Lung (tissue), 12 donors: ENCODE results near the gene VPS13C. TPM values are rescaled to one million over a fixed set of nuclear protein-coding genes. Genes with fewer than 3 reads are reported as not detected.

ENCODE experiments used
- ATAC-seq: fragments of 200-7000 bp; cut with Tn5 transposase; one replicate; pipeline ENCODE4 v1.9.1; 2020; ENCODE audit warnings: moderate number of reproducible peaks; ENCODE audit not compliant: insufficient read depth, low FRiP score
- DNase-seq, 3 donors: peaks; one replicate each; pipeline ENCODE4 v3.0.0-alpha.2; 2013 to 2017
- H3K27ac ChIP-seq, 2 donors: one replicate each; pipeline ENCODE4 v1.5.1; 2013; ENCODE audit warnings: mild to moderate bottlenecking in 2 of 2, moderate library complexity in 2 of 2, control low read depth in 1 of 2, inconsistent platforms in 1 of 2, low read depth in 1 of 2, low read length in 1 of 2
- H3K27me3 ChIP-seq, 3 donors: one replicate each; pipeline ENCODE4 v1.5.1; 2013; ENCODE audit warnings: low read length in 2 of 3; ENCODE audit not compliant: control insufficient read depth in 3 of 3, insufficient read depth in 3 of 3
- H3K36me3 ChIP-seq, 4 donors: one replicate each; pipeline ENCODE4 v1.5.1; 2013; ENCODE audit warnings: low read length in 4 of 4, mild to moderate bottlenecking in 1 of 4, moderate library complexity in 1 of 4; ENCODE audit not compliant: control insufficient read depth in 4 of 4, insufficient read depth in 4 of 4
- H3K4me1 ChIP-seq, 5 donors: one replicate each; pipeline ENCODE4 v1.5.1; 2013; ENCODE audit warnings: low read length in 5 of 5, mild to moderate bottlenecking in 2 of 5, moderate library complexity in 1 of 5; ENCODE audit not compliant: control insufficient read depth in 5 of 5, insufficient read depth in 5 of 5
- H3K4me3 ChIP-seq: one replicate; pipeline ENCODE4 v1.5.1; 2013; ENCODE audit warnings: mild to moderate bottlenecking, control low read depth, moderate library complexity
- H3K9ac ChIP-seq, 2 donors: one replicate each; pipeline ENCODE4 v1.5.1; 2013; ENCODE audit warnings: low read length in 2 of 2, control low read depth in 1 of 2; ENCODE audit not compliant: insufficient read depth in 1 of 2
- H3K9me3 ChIP-seq, 4 donors: one replicate each; pipeline ENCODE4 v1.5.1; 2013; ENCODE audit warnings: low read length in 3 of 4, mild to moderate bottlenecking in 1 of 4, moderate library complexity in 1 of 4; ENCODE audit not compliant: control insufficient read depth in 4 of 4, insufficient read depth in 3 of 4
- WGBS, 2 donors: extraction: QIAGEN DNeasy Blood & Tissue Kit; methylation state at CpG; one replicate each; pipeline ENCODE4 v1.1.7; 2013; 5-methylcytosine and 5-hydroxymethylcytosine counted together
- polyA plus RNA-seq, 2 donors: library from polyadenylated mRNA; stranded (reverse); fragments of 200-250 nt; gene quantifications; one replicate each; pipeline ENCODE4 v1.2.1, GENCODE V29; 2013
- total RNA-seq, 2 donors: library from RNA; depleted of rRNA in 1 of 2; stranded (reverse); fragments of >200 nt in 1 of 2; gene quantifications; one replicate each; pipeline ENCODE4 v1.2.1, GENCODE V29; 2014 to 2021
- TF ChIP-seq, protein P1 (sequence below): IDR thresholded peaks from 2 replicates; pipeline ENCODE4 v1.5.1; 2012; ENCODE audit warnings: mild to moderate bottlenecking; ENCODE audit errors: control extremely low read depth, extremely low read depth
- donor health status: control.
- donor health status: control.
- donor health status: Bipolar disorder and iron deficiency.
- donor health status: healthy.
- donor health status: DM: yes; HTN: yes; CAD: no.

VPS13C gene
- total and polyA plus RNA-seq, 4 donors = 16.8 to 196 (median 53.3) TPM

DNA sequence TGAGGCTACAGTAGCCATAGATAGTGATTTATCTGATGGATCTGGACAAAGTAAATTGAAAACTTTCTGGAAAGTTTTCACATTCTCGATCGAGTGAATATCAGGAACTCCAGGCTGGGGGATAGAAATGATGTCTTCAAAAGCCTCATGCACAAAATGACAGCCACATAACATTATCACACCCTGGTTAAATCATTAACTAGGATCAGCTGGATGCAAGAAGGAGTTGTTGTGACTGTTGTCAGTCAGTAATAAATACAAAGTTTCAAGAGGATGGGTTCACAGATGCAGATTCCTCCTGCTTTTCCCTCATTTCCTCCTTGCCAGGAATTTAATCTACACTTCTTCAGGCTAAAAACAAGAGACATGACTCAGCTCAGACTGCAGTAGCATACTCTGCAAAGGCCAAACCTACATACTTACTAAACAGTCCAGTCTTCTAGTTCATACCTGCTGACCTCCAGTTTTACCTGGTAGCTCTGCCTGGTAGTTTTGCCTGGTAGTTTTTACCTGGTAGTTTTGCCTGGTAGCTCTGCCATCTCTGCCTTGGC lies 47.4 kb upstream of the VPS13C start:
- TF ChIP-seq, protein P1, sequence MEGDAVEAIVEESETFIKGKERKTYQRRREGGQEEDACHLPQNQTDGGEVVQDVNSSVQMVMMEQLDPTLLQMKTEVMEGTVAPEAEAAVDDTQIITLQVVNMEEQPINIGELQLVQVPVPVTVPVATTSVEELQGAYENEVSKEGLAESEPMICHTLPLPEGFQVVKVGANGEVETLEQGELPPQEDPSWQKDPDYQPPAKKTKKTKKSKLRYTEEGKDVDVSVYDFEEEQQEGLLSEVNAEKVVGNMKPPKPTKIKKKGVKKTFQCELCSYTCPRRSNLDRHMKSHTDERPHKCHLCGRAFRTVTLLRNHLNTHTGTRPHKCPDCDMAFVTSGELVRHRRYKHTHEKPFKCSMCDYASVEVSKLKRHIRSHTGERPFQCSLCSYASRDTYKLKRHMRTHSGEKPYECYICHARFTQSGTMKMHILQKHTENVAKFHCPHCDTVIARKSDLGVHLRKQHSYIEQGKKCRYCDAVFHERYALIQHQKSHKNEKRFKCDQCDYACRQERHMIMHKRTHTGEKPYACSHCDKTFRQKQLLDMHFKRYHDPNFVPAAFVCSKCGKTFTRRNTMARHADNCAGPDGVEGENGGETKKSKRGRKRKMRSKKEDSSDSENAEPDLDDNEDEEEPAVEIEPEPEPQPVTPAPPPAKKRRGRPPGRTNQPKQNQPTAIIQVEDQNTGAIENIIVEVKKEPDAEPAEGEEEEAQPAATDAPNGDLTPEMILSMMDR = no peak
- H3K36me3 ChIP-seq = no peaks in the 10 kb centered on the region
- H3K27me3 ChIP-seq = no peaks in the 10 kb centered on the region
- peaks cover 3 to 15% (median 6%) of the 10 kb centered on the region in 5 donors for H3K4me1 ChIP-seq
- no peak overlapping the region for H3K27ac ChIP-seq
- peaks cover 0 to 5% (median 0%) of the 10 kb centered on the region in 4 donors for H3K9me3 ChIP-seq
- no peak overlapping the region for H3K9ac ChIP-seq
- H3K4me3 ChIP-seq = no peak overlapping the region
- WGBS, 2 donors = 77 to 88% methylated on average over 2 of the region's 2 CpGs
- DNase-seq (no peak), ATAC-seq (no peak)

DNA sequence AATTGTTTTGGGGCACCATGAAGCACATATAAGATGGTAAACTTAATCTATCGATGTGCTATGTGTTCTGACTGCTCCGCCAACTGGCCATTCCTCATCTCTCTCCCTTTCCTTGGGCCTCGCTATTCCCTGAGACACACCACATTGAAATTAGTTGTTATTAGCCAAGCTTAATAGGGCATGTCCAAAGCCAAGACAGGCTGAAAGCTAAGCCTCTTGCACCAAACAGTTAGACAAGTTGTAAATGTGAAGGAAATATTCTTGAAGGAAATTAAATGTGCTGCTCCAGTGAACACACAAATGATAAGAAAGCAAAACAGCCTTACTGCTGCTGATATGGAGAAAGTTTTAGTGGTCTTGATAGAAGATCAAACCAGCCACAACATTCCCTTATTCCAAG lies 45.8 kb upstream of the VPS13C start:
- TF ChIP-seq, protein P1 = no peak
- peaks cover 3 to 13% (median 5%) of the 10 kb centered on the region in 5 donors for H3K4me1 ChIP-seq
- no peaks in the 10 kb centered on the region for H3K36me3 ChIP-seq
- H3K9me3 ChIP-seq = peaks cover 0 to 4% (median 0%) of the 10 kb centered on the region in 4 donors
- H3K27ac ChIP-seq = no peak overlapping the region
- 98 to 100% methylated on average over 3 of the region's 3 CpGs for whole genome bisulfite sequencing, 2 donors
- H3K4me3 ChIP-seq = no peak overlapping the region
- DNase-seq = no peak
- H3K27me3 ChIP-seq = no peaks in the 10 kb centered on the region
- no peak overlapping the region for H3K9ac ChIP-seq
- ATAC-seq = no peak

DNA sequence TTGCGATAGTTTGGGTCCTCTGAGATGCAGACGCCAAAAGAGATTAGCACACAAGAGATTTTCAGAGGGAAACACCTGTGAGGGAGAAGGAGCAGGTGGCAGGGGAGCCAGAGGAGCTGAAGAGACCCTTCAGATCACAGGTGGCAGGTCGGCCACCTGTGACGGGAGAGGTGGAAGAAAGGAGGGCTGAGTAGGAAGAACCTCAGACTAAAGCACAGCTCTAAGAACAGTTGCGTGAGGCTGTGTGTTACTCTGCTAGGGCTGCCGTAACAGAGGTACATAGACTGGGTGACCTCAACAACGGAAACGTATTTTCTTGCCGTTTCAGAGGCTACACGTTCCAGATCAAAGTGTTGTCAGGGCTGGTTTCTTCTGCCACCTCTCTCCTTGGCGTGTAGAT lies 45.0 kb upstream of the VPS13C start:
- H3K9ac ChIP-seq = no peak overlapping the region
- H3K27me3 ChIP-seq = no peaks in the 10 kb centered on the region
- H3K36me3 ChIP-seq = no peaks in the 10 kb centered on the region
- DNase-seq (no peak), ATAC-seq (no peak)
- peaks cover 0 to 6% (median 3%) of the 10 kb centered on the region in 5 donors for H3K4me1 ChIP-seq
- peaks cover 0 to 4% (median 0%) of the 10 kb centered on the region in 4 donors for H3K9me3 ChIP-seq
- H3K27ac ChIP-seq = no peak overlapping the region
- no peak overlapping the region for H3K4me3 ChIP-seq
- TF ChIP-seq, protein P1 = no peak
- 95% methylated on average over 11 of the region's 11 CpGs for WGBS, 2 donors

DNA sequence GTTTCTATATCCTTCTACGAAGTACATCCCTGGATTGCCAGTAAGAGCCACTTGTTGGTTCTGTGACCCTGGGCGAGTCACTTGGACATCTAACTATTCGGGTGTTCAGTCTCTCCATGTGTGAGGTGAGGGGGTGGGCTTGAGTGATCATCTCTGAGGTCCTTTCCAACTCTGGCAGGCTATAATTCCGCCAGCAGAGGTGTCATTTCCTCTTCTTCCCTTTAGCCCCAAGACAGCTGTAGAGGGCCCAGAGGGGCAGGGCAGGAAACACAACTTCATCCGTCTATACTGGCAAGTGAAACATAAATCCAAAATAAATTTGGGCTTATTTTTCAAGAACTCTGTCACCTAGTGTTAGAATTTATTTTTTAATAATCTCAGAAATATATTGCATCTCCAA lies 44.6 kb upstream of the VPS13C start:
- no peaks in the 10 kb centered on the region for H3K27me3 ChIP-seq
- TF ChIP-seq, protein P1 = no peak
- no peak overlapping the region for H3K9ac ChIP-seq
- no peak overlapping the region for H3K4me3 ChIP-seq
- no peak for ATAC-seq
- H3K9me3 ChIP-seq = peaks cover 0 to 4% (median 0%) of the 10 kb centered on the region in 4 donors
- H3K4me1 ChIP-seq = peaks cover 0 to 2% (median under 1%) of the 10 kb centered on the region in 5 donors
- H3K27ac ChIP-seq = no peak overlapping the region
- WGBS, 2 donors = 70 to 71% methylated on average over 5 of the region's 5 CpGs
- no peaks in the 10 kb centered on the region for H3K36me3 ChIP-seq
- no peak for DNase-seq
